ENCODE data around the gene ARL8A. TPM values are rescaled to one million over a fixed set of nuclear protein-coding genes. Genes with fewer than 3 reads are reported as not detected.

Gene ARL8A
- total RNA-seq, 2 donors from 2014 or later, result 72.8 to 82.0 TPM

DNA sequence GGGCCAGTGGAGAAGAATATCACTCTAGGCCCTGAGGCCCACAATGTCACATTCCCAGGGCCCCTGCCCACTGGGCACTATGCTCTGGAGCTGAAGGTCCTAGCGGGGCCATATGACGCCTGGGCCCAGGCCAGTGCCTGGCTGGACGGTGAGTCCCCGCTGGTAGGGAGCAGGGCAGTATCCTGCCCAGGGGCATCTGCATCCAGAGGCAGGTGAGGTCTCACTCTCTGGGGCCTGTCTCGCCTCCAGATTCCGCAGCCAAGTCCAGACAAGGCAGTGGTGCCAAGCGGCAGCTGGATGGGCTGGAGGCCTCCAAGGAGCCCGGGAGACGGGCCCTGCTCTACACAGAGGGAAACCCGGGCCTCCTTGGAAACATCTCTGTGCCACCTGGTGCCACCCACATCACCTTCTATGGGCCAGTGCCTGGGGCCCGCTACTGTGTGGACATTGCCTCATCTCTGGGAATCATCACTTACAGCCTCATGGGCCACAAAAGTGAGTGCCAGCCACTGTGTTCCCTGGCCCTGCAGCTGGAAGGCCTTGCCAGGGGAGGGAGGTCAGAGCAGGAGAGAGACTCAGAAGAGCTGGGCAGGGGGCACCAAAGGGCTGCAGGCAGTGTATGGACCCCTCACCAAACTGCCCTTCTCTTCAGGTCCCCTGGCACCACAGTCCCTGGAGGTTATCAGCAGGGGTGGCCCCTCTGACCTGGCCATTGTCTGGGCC is 26.9 kb upstream of the ARL8A start:
- no peak overlapping the region for H3K27ac Mint-ChIP-seq
- Histone ChIP-seq H3K36me3 (ENCODE audit: control insufficient read depth, insufficient read depth, low read length) (no peaks in the 10 kb centered on the region), H3K27ac (ENCODE audit: low read depth, low read length) (no peak overlapping the region), H3K9me3 (ENCODE audit: control insufficient read depth, low read length) (no peaks in the 10 kb centered on the region), H3K4me1 (ENCODE audit: control insufficient read depth, insufficient read depth, low read length) (no peaks in the 10 kb centered on the region), H3K4me3 (ENCODE audit: low read length) (no peak overlapping the region), H3K27me3 (ENCODE audit: control insufficient read depth, insufficient read depth, low read length, poor library complexity, severe bottlenecking) (no peaks in the 10 kb centered on the region), H3K9ac (ENCODE audit: extremely low read depth, low read length, poor library complexity, severe bottlenecking) (no peak overlapping the region)
- H3K4me3 Mint-ChIP-seq, result no peak overlapping the region
- TF ChIP-seq, protein P1, sequence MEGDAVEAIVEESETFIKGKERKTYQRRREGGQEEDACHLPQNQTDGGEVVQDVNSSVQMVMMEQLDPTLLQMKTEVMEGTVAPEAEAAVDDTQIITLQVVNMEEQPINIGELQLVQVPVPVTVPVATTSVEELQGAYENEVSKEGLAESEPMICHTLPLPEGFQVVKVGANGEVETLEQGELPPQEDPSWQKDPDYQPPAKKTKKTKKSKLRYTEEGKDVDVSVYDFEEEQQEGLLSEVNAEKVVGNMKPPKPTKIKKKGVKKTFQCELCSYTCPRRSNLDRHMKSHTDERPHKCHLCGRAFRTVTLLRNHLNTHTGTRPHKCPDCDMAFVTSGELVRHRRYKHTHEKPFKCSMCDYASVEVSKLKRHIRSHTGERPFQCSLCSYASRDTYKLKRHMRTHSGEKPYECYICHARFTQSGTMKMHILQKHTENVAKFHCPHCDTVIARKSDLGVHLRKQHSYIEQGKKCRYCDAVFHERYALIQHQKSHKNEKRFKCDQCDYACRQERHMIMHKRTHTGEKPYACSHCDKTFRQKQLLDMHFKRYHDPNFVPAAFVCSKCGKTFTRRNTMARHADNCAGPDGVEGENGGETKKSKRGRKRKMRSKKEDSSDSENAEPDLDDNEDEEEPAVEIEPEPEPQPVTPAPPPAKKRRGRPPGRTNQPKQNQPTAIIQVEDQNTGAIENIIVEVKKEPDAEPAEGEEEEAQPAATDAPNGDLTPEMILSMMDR (conservative IDR thresholded peaks at IDR 0.05), result no peak
- no peaks in the 10 kb centered on the region for H3K36me3 Mint-ChIP-seq (ENCODE audit: low read depth)
- WGBS, 2 experiments (ENCODE audit: insufficient coverage in 1 of 2, insufficient read length in 1 of 2), result 96 to 100% methylated on average over 5 to 11 of the region's 11 CpGs
- no peak for DNase-seq
- no peaks in the 10 kb centered on the region for H3K9me3 Mint-ChIP-seq
- no peaks in the 10 kb centered on the region for H3K27me3 Mint-ChIP-seq (ENCODE audit: insufficient read depth)
- H3K4me1 Mint-ChIP-seq, result peaks cover 4% of the 10 kb centered on the region

DNA sequence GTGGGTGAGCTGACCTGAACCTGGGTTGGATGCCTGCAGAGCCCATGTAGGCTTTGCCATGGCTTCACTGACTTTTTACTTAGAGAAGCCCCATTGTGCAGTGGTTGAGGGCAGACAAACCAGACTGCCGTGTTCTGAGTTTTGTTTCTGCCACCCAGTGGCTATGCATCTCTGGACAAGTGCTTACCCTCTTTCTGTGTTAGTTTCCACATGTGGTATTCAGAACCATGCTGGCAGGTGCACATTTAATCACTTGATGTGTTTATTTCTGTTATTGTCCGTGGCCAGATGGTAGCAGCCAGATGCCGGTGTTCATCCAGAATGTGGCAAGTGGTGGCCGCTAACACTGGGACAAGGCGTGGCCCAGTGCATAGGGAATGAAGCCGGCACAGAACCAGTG is 26.2 kb upstream of the ARL8A start:
- H3K9me3 ChIP-seq (ENCODE audit: control insufficient read depth, low read length), result no peaks in the 10 kb centered on the region
- Mint-ChIP-seq H3K4me1 (peaks cover 7% of the 10 kb centered on the region), H3K36me3 (ENCODE audit: low read depth) (no peaks in the 10 kb centered on the region), H3K27ac (no peak overlapping the region), H3K9me3 (no peaks in the 10 kb centered on the region), H3K27me3 (ENCODE audit: insufficient read depth) (no peaks in the 10 kb centered on the region), H3K4me3 (no peak overlapping the region)
- H3K36me3 ChIP-seq (ENCODE audit: control insufficient read depth, insufficient read depth, low read length), result no peaks in the 10 kb centered on the region
- TF ChIP-seq, protein P1 (conservative IDR thresholded peaks at IDR 0.05), result no peak
- 92 to 93% methylated on average over 5 to 6 of the region's 6 CpGs for WGBS, 2 experiments (ENCODE audit: insufficient coverage in 1 of 2, insufficient read length in 1 of 2)
- H3K27me3 ChIP-seq (ENCODE audit: control insufficient read depth, insufficient read depth, low read length, poor library complexity, severe bottlenecking), result no peaks in the 10 kb centered on the region
- H3K4me3 ChIP-seq (ENCODE audit: low read length), result no peak overlapping the region
- DNase-seq, result no peak
- H3K9ac ChIP-seq (ENCODE audit: extremely low read depth, low read length, poor library complexity, severe bottlenecking), result no peak overlapping the region
- no peak overlapping the region for H3K27ac ChIP-seq (ENCODE audit: low read depth, low read length)
- H3K4me1 ChIP-seq (ENCODE audit: control insufficient read depth, insufficient read depth, low read length), result peaks cover 3% of the 10 kb centered on the region

DNA sequence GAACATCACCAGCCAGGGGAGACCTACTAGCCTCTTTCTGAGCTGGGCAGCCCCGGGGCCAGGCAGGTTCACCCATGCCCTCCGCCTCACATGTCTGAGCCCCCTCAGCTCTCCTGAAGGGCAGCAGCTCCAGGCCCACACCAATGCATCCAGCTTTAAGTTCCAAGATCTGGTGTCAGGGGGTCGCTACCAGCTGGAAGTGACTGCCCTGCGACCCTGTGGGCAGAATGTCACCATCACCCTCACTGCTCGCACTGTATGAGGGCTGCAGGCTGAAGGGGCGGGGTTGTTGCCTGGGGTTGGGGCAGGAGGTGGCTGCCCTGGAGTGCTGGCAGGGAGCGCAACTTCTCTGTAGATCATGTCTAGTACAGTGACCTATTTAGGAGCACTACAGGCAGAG is 24.3 kb upstream of the ARL8A start:
- H3K9ac ChIP-seq (ENCODE audit: extremely low read depth, low read length, poor library complexity, severe bottlenecking), result no peak overlapping the region
- peaks cover 7% of the 10 kb centered on the region for H3K4me1 Mint-ChIP-seq
- no peaks in the 10 kb centered on the region for H3K27me3 ChIP-seq (ENCODE audit: control insufficient read depth, insufficient read depth, low read length, poor library complexity, severe bottlenecking)
- H3K36me3 Mint-ChIP-seq (ENCODE audit: low read depth), result no peaks in the 10 kb centered on the region
- TF ChIP-seq, protein P1 (conservative IDR thresholded peaks at IDR 0.05), result no peak
- 85 to 94% methylated on average over 3 to 7 of the region's 7 CpGs for WGBS, 2 experiments (ENCODE audit: insufficient coverage in 1 of 2, insufficient read length in 1 of 2)
- no peak overlapping the region for H3K27ac ChIP-seq (ENCODE audit: low read depth, low read length)
- H3K27ac Mint-ChIP-seq, result no peak overlapping the region
- H3K36me3 ChIP-seq (ENCODE audit: control insufficient read depth, insufficient read depth, low read length), result no peaks in the 10 kb centered on the region
- DNase-seq, result no peak
- peaks cover 4% of the 10 kb centered on the region for H3K4me1 ChIP-seq (ENCODE audit: control insufficient read depth, insufficient read depth, low read length)
- H3K27me3 Mint-ChIP-seq (ENCODE audit: insufficient read depth), result no peaks in the 10 kb centered on the region
- no peaks in the 10 kb centered on the region for H3K9me3 Mint-ChIP-seq
- H3K4me3 Mint-ChIP-seq, result no peak overlapping the region
- H3K4me3 ChIP-seq (ENCODE audit: low read length), result no peak overlapping the region
- H3K9me3 ChIP-seq (ENCODE audit: control insufficient read depth, low read length), result no peaks in the 10 kb centered on the region
